Dedifferentiated amniotic fluid mesenchymal stem cell (primary cell): ENCODE results near the gene MROH8.

ENCODE experiments used
- DNase-seq: peaks from one replicate; pipeline ENCODE4 v3.0.0-alpha.2; 2016; ENCODE audit errors: extremely low spot score

Gene MROH8

GRCh38 chr20:37178839-37179682, at the start of gene MROH8, which contains the start of gene RPN2:
Gene MROH8, minus strand, starts transcription at chr20:37179548.
Gene RPN2, plus strand, starts transcription at chr20:37179330. Its CDS starts 27 bp downstream, at chr20:37179357.
- peak; percentile 97 for DNase-seq

GRCh38 chr20:37228656-37229055, 49.3 kb upstream of the MROH8 start:
- DNase-seq, result no peak

GRCh38 chr20:37228082-37228481, 48.7 kb upstream of the MROH8 start:
- DNase-seq, result no peak

GRCh38 chr20:37226889-37227288, 47.5 kb upstream of the MROH8 start:
- DNase-seq, result no peak

- DNase-seq, result no peak
These were observed 45.8 kb upstream of the MROH8 start for GRCh38 chr20:37225146-37225545.

GRCh38 chr20:37223053-37223452, 43.7 kb upstream of the MROH8 start:
- peak; percentile 40 for DNase-seq

GRCh38 chr20:37222086-37222485, 42.7 kb upstream of the MROH8 start:
- DNase-seq, result no peak

GRCh38 chr20:37220731-37221130, 41.4 kb upstream of the MROH8 start:
- peak; percentile 47 for DNase-seq

GRCh38 chr20:37219751-37220668, 40.7 kb upstream of the MROH8 start:
- DNase-seq, result no peak

- DNase-seq, result no peak
These were observed 39.6 kb upstream of the MROH8 start for GRCh38 chr20:37218976-37219375.

GRCh38 chr20:37218441-37218840, 39.1 kb upstream of the MROH8 start:
- no peak for DNase-seq

GRCh38 chr20:37209661-37210314, 30.4 kb upstream of the MROH8 start:
- DNase-seq, result no peak

GRCh38 chr20:37209193-37209592, 29.8 kb upstream of the MROH8 start:
- DNase-seq, result no peak

GRCh38 chr20:37207171-37207570, 27.8 kb upstream of the MROH8 start:
- DNase-seq, result no peak

GRCh38 chr20:37205794-37206193, 26.4 kb upstream of the MROH8 start:
- no peak for DNase-seq

- DNase-seq, result no peak
These were observed 25.8 kb upstream of the MROH8 start for GRCh38 chr20:37205130-37205529.

GRCh38 chr20:37204056-37204455, 24.7 kb upstream of the MROH8 start:
- no peak for DNase-seq

- peak; percentile 97 for DNase-seq
These were observed 23.1 kb upstream of the MROH8 start for GRCh38 chr20:37202267-37202943.

- no peak for DNase-seq
These were observed 22.4 kb upstream of the MROH8 start for GRCh38 chr20:37201827-37202162.

GRCh38 chr20:37200926-37201826, 21.8 kb upstream of the MROH8 start:
- no peak for DNase-seq

GRCh38 chr20:37200376-37200775, 21.0 kb upstream of the MROH8 start:
- no peak for DNase-seq
